Chondrocyte (in vitro differentiated cells): ENCODE results near the gene KANSL2. TPM values are rescaled to one million over a fixed set of nuclear protein-coding genes. Genes with fewer than 3 reads are reported as not detected.
"Not testable (repeated sequence)": the region's sequence is repeated elsewhere in the genome, so short reads cannot be mapped to it uniquely, and the experiment has no call there.

Experiments used
- DNase-seq: peaks from one replicate; pipeline ENCODE4 v3.0.0; 2021; ENCODE audit warnings: mixed read lengths, low spot score
- H3K27ac Mint-ChIP-seq: one replicate; pipeline ENCODE4 v1.8.0; 2021; ENCODE audit warnings: mild to moderate bottlenecking, moderate library complexity, mixed read lengths; ENCODE audit not compliant: unreplicated experiment
- H3K27me3 Mint-ChIP-seq: 2 replicates; pipeline ENCODE4 v1.8.0; 2021; ENCODE audit warnings: low read depth, mixed read lengths
- H3K36me3 Mint-ChIP-seq: 2 replicates; pipeline ENCODE4 v1.8.0; 2021; ENCODE audit warnings: low read depth, mixed read lengths
- H3K4me1 Mint-ChIP-seq: 2 replicates; pipeline ENCODE4 v1.8.0; 2021; ENCODE audit warnings: low read depth, mild to moderate bottlenecking, mixed read lengths
- H3K4me3 Mint-ChIP-seq: one replicate; pipeline ENCODE4 v1.8.0; 2021; ENCODE audit warnings: mild to moderate bottlenecking, moderate library complexity, mixed read lengths; ENCODE audit not compliant: unreplicated experiment
- H3K9me3 Mint-ChIP-seq: 2 replicates; pipeline ENCODE4 v1.8.0; 2021; ENCODE audit warnings: low read depth, mixed read lengths
- CTCF ChIP-seq: fragments of 200-600 bp; sonication (generic); IDR thresholded peaks from 2 replicates; pipeline ENCODE4 v1.5.0; 2021; ENCODE audit warnings: antibody characterized with exemption, mild to moderate bottlenecking, moderate library complexity
- total RNA-seq: library from RNA; stranded (reverse); gene quantifications from 3 replicates; pipeline ENCODE4 v1.2.1, GENCODE V29; 2021

Gene KANSL2
- total RNA-seq, 1 donor from 2014 or later, result 29.0 TPM

DNA sequence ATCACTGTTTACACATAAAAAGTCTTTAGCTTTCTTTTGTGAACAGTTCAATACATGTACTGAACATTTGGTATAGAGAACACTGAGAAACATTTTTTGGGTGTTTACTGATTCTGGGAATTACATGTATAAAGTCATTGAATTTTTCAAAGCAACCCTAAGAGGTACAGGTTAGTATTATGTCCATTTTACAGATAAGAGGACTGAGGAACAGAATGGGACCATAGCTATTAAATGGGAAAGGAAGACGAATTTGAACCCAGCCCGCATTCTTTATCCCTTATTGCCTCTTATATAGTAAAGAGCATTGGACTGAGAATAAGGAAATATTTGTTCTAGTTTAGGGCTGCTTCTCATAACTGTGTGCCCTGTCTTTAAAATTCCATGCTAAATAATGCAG lies 889 bp upstream of the KANSL2 start:
- TF ChIP-seq CTCF, result no peak
- Mint-ChIP-seq H3K4me1 (peaks cover 34% of the 10 kb centered on the region), H3K27me3 (no peaks in the 10 kb centered on the region), H3K36me3 (peaks cover 14% of the 10 kb centered on the region), H3K27ac (no peak overlapping the region), H3K4me3 (peak overlapping the region; percentile 97), H3K9me3 (no peaks in the 10 kb centered on the region)
- no peak for DNase-seq

GRCh38 chr12:48682533-48682905 lies 481 bp upstream of the KANSL2 start:
- not testable (repeated sequence) for DNase-seq, H3K9me3 Mint-ChIP-seq, H3K27me3 Mint-ChIP-seq
- Mint-ChIP-seq H3K27ac (peak overlapping the region; percentile 98), H3K36me3 (peaks cover 13% of the 10 kb centered on the region), H3K4me3 (peak overlapping the region; percentile 97), H3K4me1 (peaks cover 38% of the 10 kb centered on the region)

DNA sequence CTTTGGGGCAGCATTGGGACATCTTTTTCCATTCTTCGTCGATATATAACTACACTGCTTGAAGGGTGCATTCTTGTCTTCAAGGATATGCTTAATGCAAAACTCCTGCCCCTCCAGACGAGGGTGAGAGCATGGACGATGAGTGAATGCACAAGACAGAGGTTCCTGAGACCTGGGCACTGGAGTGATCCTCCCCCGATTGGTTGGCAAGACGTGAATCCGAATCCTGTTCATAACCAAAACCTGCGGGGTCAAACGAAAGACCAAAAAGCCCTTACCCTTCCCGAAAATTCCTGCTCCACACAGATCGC lies 684 bp downstream of the KANSL2 start:
- Mint-ChIP-seq H3K4me1 (peaks cover 42% of the 10 kb centered on the region), H3K36me3 (peaks cover 16% of the 10 kb centered on the region), H3K4me3 (peak overlapping the region; percentile 97), H3K27me3 (no peaks in the 10 kb centered on the region), H3K27ac (peak overlapping the region; percentile 98), H3K9me3 (no peaks in the 10 kb centered on the region)
- DNase-seq, result no peak
- no peak for TF ChIP-seq CTCF

DNA sequence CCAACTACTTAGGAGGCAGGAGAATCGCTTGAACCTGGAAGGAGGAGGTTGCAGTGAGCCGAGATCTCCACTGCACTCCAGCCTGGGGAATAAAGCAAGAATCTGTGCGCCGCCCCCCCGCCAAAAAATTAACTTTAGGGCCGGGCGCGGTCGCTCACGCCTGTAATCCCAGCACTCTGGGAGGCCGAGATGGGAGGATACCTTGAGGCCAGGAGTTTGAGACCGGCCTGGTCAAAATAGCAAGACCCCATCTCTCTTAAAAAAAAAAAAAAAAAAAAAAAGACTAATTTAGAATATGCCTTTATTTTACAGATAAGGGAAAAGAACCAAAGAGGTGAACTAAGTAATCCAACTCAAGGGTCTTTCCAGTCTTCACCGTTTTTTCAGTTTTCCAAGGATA lies 1.2 kb downstream of the KANSL2 start:
- Mint-ChIP-seq H3K4me1 (peaks cover 42% of the 10 kb centered on the region), H3K27ac (peak overlapping the region; percentile 98), H3K27me3 (no peaks in the 10 kb centered on the region)

GRCh38 chr12:48678551-48679185 lies 3.4 kb downstream of the KANSL2 start:
- Mint-ChIP-seq H3K36me3 (peaks cover 17% of the 10 kb centered on the region), H3K9me3 (no peaks in the 10 kb centered on the region), H3K27me3 (no peaks in the 10 kb centered on the region), H3K4me1 (peaks cover 42% of the 10 kb centered on the region), H3K27ac (peak overlapping the region; percentile 67), H3K4me3 (peak overlapping the region; percentile 54)
- TF ChIP-seq CTCF, result no peak
- DNase-seq, result no peak

More for the DNA sequence above, 1.2 kb downstream of the KANSL2 start:
- Mint-ChIP-seq H3K9me3 (no peaks in the 10 kb centered on the region), H3K36me3 (peaks cover 17% of the 10 kb centered on the region), H3K4me3 (peak overlapping the region; percentile 97)
- no peak for TF ChIP-seq CTCF
- no peak for DNase-seq

- H3K36me3 Mint-ChIP-seq, result peaks cover 26% of the 10 kb centered on the region
Observed at GRCh38 chr12:48671231-48671856, 10.7 kb downstream of the KANSL2 start.

More at GRCh38 chr12:48671231-48671856, 10.7 kb downstream of the KANSL2 start:
- Mint-ChIP-seq H3K27me3 (no peaks in the 10 kb centered on the region), H3K4me3 (no peak overlapping the region), H3K27ac (peak overlapping the region; percentile 66), H3K9me3 (no peaks in the 10 kb centered on the region), H3K4me1 (peaks cover 7% of the 10 kb centered on the region)
- no peak for TF ChIP-seq CTCF
- DNase-seq, result no peak
